ENCODE data around the gene SCUBE1. TPM values are rescaled to one million over a fixed set of nuclear protein-coding genes. Genes with fewer than 3 reads are reported as not detected.

Gene SCUBE1
- total and polyA plus RNA-seq, 2 experiments from 2014 or later = 2.1 to 2.2 TPM

- no peak overlapping the region for H3K27ac ChIP-seq
- TF ChIP-seq EZH2phosphoT487 (IDR thresholded peaks at IDR 0.05; ENCODE audit: low read depth, severe bottlenecking, unreplicated experiment) = no peak
- TF ChIP-seq, protein P1, sequence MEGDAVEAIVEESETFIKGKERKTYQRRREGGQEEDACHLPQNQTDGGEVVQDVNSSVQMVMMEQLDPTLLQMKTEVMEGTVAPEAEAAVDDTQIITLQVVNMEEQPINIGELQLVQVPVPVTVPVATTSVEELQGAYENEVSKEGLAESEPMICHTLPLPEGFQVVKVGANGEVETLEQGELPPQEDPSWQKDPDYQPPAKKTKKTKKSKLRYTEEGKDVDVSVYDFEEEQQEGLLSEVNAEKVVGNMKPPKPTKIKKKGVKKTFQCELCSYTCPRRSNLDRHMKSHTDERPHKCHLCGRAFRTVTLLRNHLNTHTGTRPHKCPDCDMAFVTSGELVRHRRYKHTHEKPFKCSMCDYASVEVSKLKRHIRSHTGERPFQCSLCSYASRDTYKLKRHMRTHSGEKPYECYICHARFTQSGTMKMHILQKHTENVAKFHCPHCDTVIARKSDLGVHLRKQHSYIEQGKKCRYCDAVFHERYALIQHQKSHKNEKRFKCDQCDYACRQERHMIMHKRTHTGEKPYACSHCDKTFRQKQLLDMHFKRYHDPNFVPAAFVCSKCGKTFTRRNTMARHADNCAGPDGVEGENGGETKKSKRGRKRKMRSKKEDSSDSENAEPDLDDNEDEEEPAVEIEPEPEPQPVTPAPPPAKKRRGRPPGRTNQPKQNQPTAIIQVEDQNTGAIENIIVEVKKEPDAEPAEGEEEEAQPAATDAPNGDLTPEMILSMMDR (IDR thresholded peaks at IDR 0.05; ENCODE audit: poor library complexity) = peak; percentile 4
- DNase-seq (ENCODE audit: low spot score) = no peak
- no peaks in the 10 kb centered on the region for H3K9me3 ChIP-seq (ENCODE audit: low read depth)
- no peak overlapping the region for H2AFZ ChIP-seq
- no peak overlapping the region for H3K4me3 ChIP-seq
- H4K20me1 ChIP-seq (ENCODE audit: insufficient read depth, poor library complexity, severe bottlenecking) = no peaks in the 10 kb centered on the region
- 74% methylated on average over 13 of the region's 13 CpGs for WGBS (ENCODE audit: low lambda C conversion rate, missing lambda C conversion rate)
- H3K4me1 ChIP-seq (ENCODE audit: insufficient read depth) = no peaks in the 10 kb centered on the region
- no peak overlapping the region for H3K4me2 ChIP-seq
- no peaks in the 10 kb centered on the region for H3K9me2 ChIP-seq (replicated peaks; ENCODE audit: insufficient read depth)
- no peaks in the 10 kb centered on the region for H3K36me3 ChIP-seq (replicated peaks; ENCODE audit: insufficient read depth, low read depth)
- no peaks in the 10 kb centered on the region for H3K79me2 ChIP-seq
- H3K27me3 ChIP-seq = no peaks in the 10 kb centered on the region
These were observed 72.8 kb downstream of the SCUBE1 start for GRCh38 chr22:43270314-43270908.

GRCh38 chr22:43269646-43270045 is 73.5 kb downstream of the SCUBE1 start:
- no peaks in the 10 kb centered on the region for H3K9me2 ChIP-seq (replicated peaks; ENCODE audit: insufficient read depth)
- H3K36me3 ChIP-seq (replicated peaks; ENCODE audit: insufficient read depth, low read depth) = no peaks in the 10 kb centered on the region
- no peaks in the 10 kb centered on the region for H3K27me3 ChIP-seq
- H3K4me1 ChIP-seq (ENCODE audit: insufficient read depth) = peaks cover under 1% of the 10 kb centered on the region
- no peak for DNase-seq (ENCODE audit: low spot score)
- no peak overlapping the region for H3K27ac ChIP-seq
- WGBS (ENCODE audit: low lambda C conversion rate, missing lambda C conversion rate) = 84% methylated on average over 11 of the region's 14 CpGs
- H2AFZ ChIP-seq = no peak overlapping the region
- H4K20me1 ChIP-seq (ENCODE audit: insufficient read depth, poor library complexity, severe bottlenecking) = no peaks in the 10 kb centered on the region
- TF ChIP-seq, protein P1 (IDR thresholded peaks at IDR 0.05; ENCODE audit: poor library complexity) = no peak
- no peak overlapping the region for H3K4me3 ChIP-seq
- H3K9me3 ChIP-seq (ENCODE audit: low read depth) = no peaks in the 10 kb centered on the region
- H3K4me2 ChIP-seq = no peak overlapping the region
- H3K79me2 ChIP-seq = no peaks in the 10 kb centered on the region

- Histone ChIP-seq H3K79me2 (no peaks in the 10 kb centered on the region), H3K4me1 (ENCODE audit: insufficient read depth) (peaks cover 5% of the 10 kb centered on the region), H3K27me3 (no peaks in the 10 kb centered on the region), H3K9me3 (ENCODE audit: low read depth) (no peaks in the 10 kb centered on the region), H3K4me3 (no peak overlapping the region), H3K27ac (no peak overlapping the region), H3K36me3 (replicated peaks; ENCODE audit: insufficient read depth, low read depth) (no peaks in the 10 kb centered on the region), H4K20me1 (ENCODE audit: insufficient read depth, poor library complexity, severe bottlenecking) (no peaks in the 10 kb centered on the region), H3K4me2 (no peak overlapping the region), H3K9me2 (replicated peaks; ENCODE audit: insufficient read depth) (no peaks in the 10 kb centered on the region), H2AFZ (no peak overlapping the region)
- DNase-seq (ENCODE audit: low spot score) = no peak
- 73% methylated on average over 16 of the region's 16 CpGs for WGBS (ENCODE audit: low lambda C conversion rate, missing lambda C conversion rate)
- no peak for TF ChIP-seq EZH2phosphoT487 (IDR thresholded peaks at IDR 0.05; ENCODE audit: low read depth, severe bottlenecking, unreplicated experiment)
- no peak for TF ChIP-seq EZH2 (IDR thresholded peaks at IDR 0.05; ENCODE audit: borderline replicate concordance)
- TF ChIP-seq, protein P1 (IDR thresholded peaks at IDR 0.05; ENCODE audit: poor library complexity) = no peak
These were observed 73.9 kb downstream of the SCUBE1 start for GRCh38 chr22:43269246-43269645.
